K562 (cell line): Measurements from ENCODE around the gene TXLNG. TPM values are rescaled to one million over a fixed set of nuclear protein-coding genes. Genes with fewer than 3 reads are reported as not detected.

Experiments
- CHD2 ChIP-seq: IDR thresholded peaks from 2 replicates; pipeline ENCODE4 v1.6.1; 2011; ENCODE audit warnings: low read depth, low read length
- E2F6 ChIP-seq, 2 experiments: IDR thresholded peaks; 2 replicates each; pipeline ENCODE4 v1.6.1; 2011; ENCODE audit warnings: borderline replicate concordance in 1 of 2, control low read depth in 1 of 2, low read depth in 1 of 2, low read length in 1 of 2, mild to moderate bottlenecking in 1 of 2, mixed read lengths in 1 of 2, moderate library complexity in 1 of 2; ENCODE audit not compliant: insufficient read depth in 1 of 2, insufficient read length in 1 of 2, poor library complexity in 1 of 2, severe bottlenecking in 1 of 2; ENCODE audit errors: extremely low read depth in 1 of 2
- ELF1 ChIP-seq: fragments of 200-800 bp; sonication (Bioruptor generic); IDR thresholded peaks from 2 replicates; pipeline ENCODE4 v1.6.1; 2016; ENCODE audit warnings: missing genetic modification characterization, missing compliant biosample characterization
- L3MBTL2 ChIP-seq: fragments of 450-650 bp; IDR thresholded peaks from 2 replicates; pipeline ENCODE4 v1.6.1; 2016; ENCODE audit warnings: mild to moderate bottlenecking, moderate library complexity
- NFYB ChIP-seq: IDR thresholded peaks from 2 replicates; pipeline ENCODE4 v1.6.1; 2011; ENCODE audit warnings: mild to moderate bottlenecking, moderate library complexity; ENCODE audit not compliant: insufficient read length; ENCODE audit errors: extremely low read depth
- ZBTB7A ChIP-seq: IDR thresholded peaks from 2 replicates; pipeline ENCODE4 v1.6.1; 2011; ENCODE audit warnings: low read depth, mild to moderate bottlenecking, low read length, moderate library complexity, borderline replicate concordance; ENCODE audit not compliant: control insufficient read depth
- polyA plus RNA-seq, 8 experiments: library from polyadenylated mRNA; depleted of rRNA in 4 of 8; stranded (reverse) in 5 of 8; unstranded in 3 of 8; fragments of >200 nt; fragmentation: Nextera tagmentation in 2 of 8; fragmentation: Illumina TruSeq in 1 of 8; extraction: Ambion mirVana in 2 of 8; extraction: Trizol in 1 of 8; gene quantifications; 2 replicates each; pipeline versions ENCODE4 v1.2.1 to v1.2.3, GENCODE V29; 2011 to 2014; ENCODE audit warnings: inconsistent platforms in 1 of 8, missing spikeins in 1 of 8
- total RNA-seq, 7 experiments: library from RNA; depleted of rRNA in 6 of 7; stranded (reverse); fragments of >200 nt in 6 of 7; fragmentation: Illumina TruSeq in 2 of 7; extraction: Trizol in 2 of 7; gene quantifications; 2 replicates each; pipeline versions ENCODE4 v1.2.1 to v1.2.3, GENCODE V29; 2011 to 2021; ENCODE audit warnings: low replicate concordance in 1 of 7
- TF ChIP-seq, protein P1 (sequence below): fragments of 250-450 bp; sonication (Bioruptor Pico); IDR thresholded peaks from 2 replicates; pipeline ENCODE4 v1.5.0; 2021; ENCODE audit warnings: mild to moderate bottlenecking, moderate library complexity
- TF ChIP-seq, protein P2 (sequence below): IDR thresholded peaks from 3 replicates; pipeline ENCODE4 v1.6.1; 2011; ENCODE audit warnings: borderline replicate concordance, mild to moderate bottlenecking, moderate library complexity; ENCODE audit not compliant: insufficient read length; ENCODE audit errors: extremely low read depth
- TF ChIP-seq, protein P3 (sequence below), 3 experiments: fragments of 200-800 bp in 1 of 3; fragments of 250-450 bp in 1 of 3; fragments of 450-650 bp in 1 of 3; sonication (Bioruptor Pico) in 1 of 3; sonication (Bioruptor generic) in 1 of 3; formaldehyde crosslinking in 1 of 3; IDR thresholded peaks; 2 replicates each; pipeline versions ENCODE4 v1.6.1 to v1.8.0; 2016 to 2022; ENCODE audit warnings: mild to moderate bottlenecking in 2 of 3, missing genetic modification characterization in 2 of 3, missing compliant biosample characterization in 1 of 3, moderate library complexity in 1 of 3
- TF ChIP-seq, protein P4 (sequence below): fragments of 450-650 bp; IDR thresholded peaks from 2 replicates; pipeline ENCODE4 v1.6.1; 2017; ENCODE audit warnings: antibody characterized with exemption

The TXLNG gene
- total and polyA plus RNA-seq, 9 of the 15 experiments (the other 6 are each of a cell fraction or from before 2014, with no cell fraction given), result 13.1 to 47.0 (median 31.6) TPM

GRCh38 chrX:16869393-16870094 is 83.3 kb downstream of the TXLNG start (continued):
- TF ChIP-seq, protein P1, sequence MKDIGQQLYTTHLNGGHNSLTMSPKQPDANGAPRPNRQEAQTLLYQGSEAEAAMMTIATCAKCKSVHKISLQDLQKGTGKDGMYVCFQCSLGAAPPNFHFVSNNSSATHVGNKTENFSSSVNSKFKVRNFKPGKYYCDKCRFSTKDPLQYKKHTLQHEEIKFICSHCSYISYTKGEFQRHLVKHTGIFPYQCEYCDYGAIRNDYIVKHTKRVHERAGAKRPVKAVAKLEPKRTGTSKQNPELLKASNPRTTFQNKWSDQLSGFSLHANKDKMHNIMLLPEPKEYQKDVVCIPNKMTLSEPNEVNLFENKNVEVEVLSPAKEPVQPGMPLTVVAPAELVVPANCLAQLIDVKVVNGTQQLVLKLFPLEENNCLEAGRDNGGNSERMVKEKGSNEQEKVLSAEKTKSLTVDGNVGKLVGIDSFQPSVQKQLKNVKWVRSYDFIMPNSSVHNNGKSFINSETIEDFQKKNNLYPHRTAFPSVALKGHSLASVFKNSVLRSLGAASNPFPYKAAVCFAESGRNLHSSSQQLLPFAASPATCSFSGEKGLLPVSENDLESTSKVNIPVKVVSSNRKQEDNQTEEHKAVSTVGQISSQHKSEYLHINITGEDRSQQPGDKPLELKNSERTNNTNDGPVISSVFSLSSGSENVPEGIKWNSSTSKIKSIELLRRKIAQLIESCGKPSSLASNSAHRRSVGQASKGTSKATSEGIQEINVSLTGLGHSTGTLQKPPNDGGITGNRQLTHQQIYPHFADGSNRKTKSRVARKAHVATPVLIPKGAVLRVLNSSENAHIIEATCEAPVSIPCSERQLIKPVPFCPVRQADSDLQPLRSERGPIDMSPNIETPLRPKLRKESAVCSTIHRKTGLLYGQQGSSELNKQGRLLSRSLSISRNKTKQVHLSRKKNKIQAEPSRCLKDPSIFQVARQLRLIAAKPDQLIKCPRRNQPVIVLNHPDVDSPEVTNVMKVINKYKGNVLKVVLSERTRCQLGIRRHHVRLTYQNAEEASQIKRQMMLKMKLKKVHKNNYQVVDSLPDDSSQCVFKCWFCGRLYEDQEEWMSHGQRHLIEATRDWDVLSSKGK (CRISPR knock-in tag), result no peak
- TF ChIP-seq NFYB (no peak), E2F6 (IDR thresholded peaks at IDR 0.05; ENCODE audit: borderline replicate concordance in 1 of 2, extremely low read depth in 1 of 2, insufficient read depth in 1 of 2, insufficient read length in 1 of 2, low read depth in 1 of 2, low read length in 1 of 2, poor library complexity in 1 of 2, severe bottlenecking in 1 of 2) (peak; percentile 90 to 94), L3MBTL2 (peak; percentile 51; the same call in 1 of the 2 replicates), CHD2 (no peak), ZBTB7A (peak; percentile 80; the same call in 1 of the 2 replicates), ELF1 (tag) (peak; percentile 56)
- TF ChIP-seq, protein P2, sequence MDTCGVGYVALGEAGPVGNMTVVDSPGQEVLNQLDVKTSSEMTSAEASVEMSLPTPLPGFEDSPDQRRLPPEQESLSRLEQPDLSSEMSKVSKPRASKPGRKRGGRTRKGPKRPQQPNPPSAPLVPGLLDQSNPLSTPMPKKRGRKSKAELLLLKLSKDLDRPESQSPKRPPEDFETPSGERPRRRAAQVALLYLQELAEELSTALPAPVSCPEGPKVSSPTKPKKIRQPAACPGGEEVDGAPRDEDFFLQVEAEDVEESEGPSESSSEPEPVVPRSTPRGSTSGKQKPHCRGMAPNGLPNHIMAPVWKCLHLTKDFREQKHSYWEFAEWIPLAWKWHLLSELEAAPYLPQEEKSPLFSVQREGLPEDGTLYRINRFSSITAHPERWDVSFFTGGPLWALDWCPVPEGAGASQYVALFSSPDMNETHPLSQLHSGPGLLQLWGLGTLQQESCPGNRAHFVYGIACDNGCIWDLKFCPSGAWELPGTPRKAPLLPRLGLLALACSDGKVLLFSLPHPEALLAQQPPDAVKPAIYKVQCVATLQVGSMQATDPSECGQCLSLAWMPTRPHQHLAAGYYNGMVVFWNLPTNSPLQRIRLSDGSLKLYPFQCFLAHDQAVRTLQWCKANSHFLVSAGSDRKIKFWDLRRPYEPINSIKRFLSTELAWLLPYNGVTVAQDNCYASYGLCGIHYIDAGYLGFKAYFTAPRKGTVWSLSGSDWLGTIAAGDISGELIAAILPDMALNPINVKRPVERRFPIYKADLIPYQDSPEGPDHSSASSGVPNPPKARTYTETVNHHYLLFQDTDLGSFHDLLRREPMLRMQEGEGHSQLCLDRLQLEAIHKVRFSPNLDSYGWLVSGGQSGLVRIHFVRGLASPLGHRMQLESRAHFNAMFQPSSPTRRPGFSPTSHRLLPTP, result no peak
- TF ChIP-seq, protein P3, sequence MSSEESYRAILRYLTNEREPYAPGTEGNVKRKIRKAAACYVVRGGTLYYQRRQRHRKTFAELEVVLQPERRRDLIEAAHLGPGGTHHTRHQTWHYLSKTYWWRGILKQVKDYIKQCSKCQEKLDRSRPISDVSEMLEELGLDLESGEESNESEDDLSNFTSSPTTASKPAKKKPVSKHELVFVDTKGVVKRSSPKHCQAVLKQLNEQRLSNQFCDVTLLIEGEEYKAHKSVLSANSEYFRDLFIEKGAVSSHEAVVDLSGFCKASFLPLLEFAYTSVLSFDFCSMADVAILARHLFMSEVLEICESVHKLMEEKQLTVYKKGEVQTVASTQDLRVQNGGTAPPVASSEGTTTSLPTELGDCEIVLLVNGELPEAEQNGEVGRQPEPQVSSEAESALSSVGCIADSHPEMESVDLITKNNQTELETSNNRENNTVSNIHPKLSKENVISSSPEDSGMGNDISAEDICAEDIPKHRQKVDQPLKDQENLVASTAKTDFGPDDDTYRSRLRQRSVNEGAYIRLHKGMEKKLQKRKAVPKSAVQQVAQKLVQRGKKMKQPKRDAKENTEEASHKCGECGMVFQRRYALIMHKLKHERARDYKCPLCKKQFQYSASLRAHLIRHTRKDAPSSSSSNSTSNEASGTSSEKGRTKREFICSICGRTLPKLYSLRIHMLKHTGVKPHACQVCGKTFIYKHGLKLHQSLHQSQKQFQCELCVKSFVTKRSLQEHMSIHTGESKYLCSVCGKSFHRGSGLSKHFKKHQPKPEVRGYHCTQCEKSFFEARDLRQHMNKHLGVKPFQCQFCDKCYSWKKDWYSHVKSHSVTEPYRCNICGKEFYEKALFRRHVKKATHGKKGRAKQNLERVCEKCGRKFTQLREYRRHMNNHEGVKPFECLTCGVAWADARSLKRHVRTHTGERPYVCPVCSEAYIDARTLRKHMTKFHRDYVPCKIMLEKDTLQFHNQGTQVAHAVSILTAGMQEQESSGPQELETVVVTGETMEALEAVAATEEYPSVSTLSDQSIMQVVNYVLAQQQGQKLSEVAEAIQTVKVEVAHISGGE (CRISPR knock-in tag; IDR thresholded peaks at IDR 0.05), result 0 out of 6 replicates have a peak, but pooled peaks of 1 of the 3 experiments have one; percentile 40
- TF ChIP-seq, protein P4, sequence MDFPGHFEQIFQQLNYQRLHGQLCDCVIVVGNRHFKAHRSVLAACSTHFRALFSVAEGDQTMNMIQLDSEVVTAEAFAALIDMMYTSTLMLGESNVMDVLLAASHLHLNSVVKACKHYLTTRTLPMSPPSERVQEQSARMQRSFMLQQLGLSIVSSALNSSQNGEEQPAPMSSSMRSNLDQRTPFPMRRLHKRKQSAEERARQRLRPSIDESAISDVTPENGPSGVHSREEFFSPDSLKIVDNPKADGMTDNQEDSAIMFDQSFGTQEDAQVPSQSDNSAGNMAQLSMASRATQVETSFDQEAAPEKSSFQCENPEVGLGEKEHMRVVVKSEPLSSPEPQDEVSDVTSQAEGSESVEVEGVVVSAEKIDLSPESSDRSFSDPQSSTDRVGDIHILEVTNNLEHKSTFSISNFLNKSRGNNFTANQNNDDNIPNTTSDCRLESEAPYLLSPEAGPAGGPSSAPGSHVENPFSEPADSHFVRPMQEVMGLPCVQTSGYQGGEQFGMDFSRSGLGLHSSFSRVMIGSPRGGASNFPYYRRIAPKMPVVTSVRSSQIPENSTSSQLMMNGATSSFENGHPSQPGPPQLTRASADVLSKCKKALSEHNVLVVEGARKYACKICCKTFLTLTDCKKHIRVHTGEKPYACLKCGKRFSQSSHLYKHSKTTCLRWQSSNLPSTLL, result no peak
